ENCODE data around the gene EIF3L. TPM values are rescaled to one million over a fixed set of nuclear protein-coding genes. Genes with fewer than 3 reads are reported as not detected.
A peak's percentile ranks its signal among the peaks of the same experiment; 100 is the strongest.

EIF3L gene
- total RNA-seq, 2 donors from 2014 or later, result 193 to 284 TPM

- DNase-seq (ENCODE audit: low spot score), result no peak
- no peaks in the 10 kb centered on the region for H3K27me3 ChIP-seq
- TF ChIP-seq CTCF (IDR thresholded peaks at IDR 0.05), result no peak
- H3K4me3 ChIP-seq, result no peak overlapping the region
- H3K27ac ChIP-seq, result no peak overlapping the region
- no peaks in the 10 kb centered on the region for H3K36me3 ChIP-seq
- H3K4me1 ChIP-seq, result peaks cover 0 to 58% of the 10 kb centered on the region in 2 donors
- no peaks in the 10 kb centered on the region for H3K9me3 ChIP-seq
These were observed 45.4 kb upstream of the EIF3L start for GRCh38 chr22:37803639-37804351.

GRCh38 chr22:37804352-37804880 is 44.8 kb upstream of the EIF3L start:
- DNase-seq (ENCODE audit: low spot score), result no peak
- H3K27ac ChIP-seq, result peak overlapping the region; percentile 89 to 91
- peaks cover 0 to 58% of the 10 kb centered on the region in 2 donors for H3K4me1 ChIP-seq
- H3K36me3 ChIP-seq, result no peaks in the 10 kb centered on the region
- TF ChIP-seq CTCF (IDR thresholded peaks at IDR 0.05), result no peak
- peak overlapping the region; percentile 51 to 68 for H3K4me3 ChIP-seq
- no peaks in the 10 kb centered on the region for H3K27me3 ChIP-seq
- no peaks in the 10 kb centered on the region for H3K9me3 ChIP-seq

- Histone ChIP-seq H3K4me3 (peak overlapping the region; percentile 51 to 68), H3K4me1 (peaks cover 0 to 58% of the 10 kb centered on the region in 2 donors), H3K27ac (peak overlapping the region; percentile 89 to 91), H3K27me3 (no peaks in the 10 kb centered on the region), H3K9me3 (no peaks in the 10 kb centered on the region), H3K36me3 (no peaks in the 10 kb centered on the region)
- DNase-seq (ENCODE audit: low spot score), result peak; percentile 91
- no peak for TF ChIP-seq CTCF (IDR thresholded peaks at IDR 0.05)
These were observed 44.1 kb upstream of the EIF3L start for GRCh38 chr22:37804881-37805809.

- no peaks in the 10 kb centered on the region for H3K27me3 ChIP-seq
- H3K36me3 ChIP-seq, result no peaks in the 10 kb centered on the region
- peak overlapping the region; percentile 51 to 68 for H3K4me3 ChIP-seq
- peaks cover 0 to 58% of the 10 kb centered on the region in 2 donors for H3K4me1 ChIP-seq
- no peak for DNase-seq (ENCODE audit: low spot score)
- H3K9me3 ChIP-seq, result no peaks in the 10 kb centered on the region
- peak overlapping the region; percentile 89 to 91 for H3K27ac ChIP-seq
- TF ChIP-seq CTCF (IDR thresholded peaks at IDR 0.05), result no peak
These were observed 43.4 kb upstream of the EIF3L start for GRCh38 chr22:37805810-37806277.

GRCh38 chr22:37806409-37807333 is 42.5 kb upstream of the EIF3L start:
- H3K9me3 ChIP-seq, result no peaks in the 10 kb centered on the region
- TF ChIP-seq CTCF (IDR thresholded peaks at IDR 0.05), result no peak
- H3K36me3 ChIP-seq, result no peaks in the 10 kb centered on the region
- peak overlapping the region; percentile 51 to 68 for H3K4me3 ChIP-seq
- no peaks in the 10 kb centered on the region for H3K27me3 ChIP-seq
- peaks cover 0 to 58% of the 10 kb centered on the region in 2 donors for H3K4me1 ChIP-seq
- no peak for DNase-seq (ENCODE audit: low spot score)
- H3K27ac ChIP-seq, result peak overlapping the region; percentile 89 to 91
